Osteoblast (primary cell): ENCODE results near the gene ANKLE1. TPM values are rescaled to one million over a fixed set of nuclear protein-coding genes. Genes with fewer than 3 reads are reported as not detected.

Experiments
- DNase-seq: peaks from one replicate; pipeline ENCODE4 v3.0.0; 2011; ENCODE audit warnings: low spot score, mixed read lengths; ENCODE audit not compliant: insufficient read length; ENCODE audit errors: missing footprints
- H2AFZ ChIP-seq: 2 replicates; pipeline ENCODE4 v1.6.0; 2011; ENCODE audit warnings: mild to moderate bottlenecking, low read length
- H3K27ac ChIP-seq: 2 replicates; pipeline ENCODE4 v1.5.1; 2011; ENCODE audit warnings: mild to moderate bottlenecking, low read depth, low read length, moderate library complexity
- H3K27me3 ChIP-seq: 2 replicates; pipeline ENCODE4 v1.6.0; 2012; ENCODE audit warnings: mild to moderate bottlenecking, control low read depth, inconsistent platforms, low read length, moderate library complexity; ENCODE audit not compliant: insufficient read depth
- H3K36me3 ChIP-seq: 2 replicates; pipeline ENCODE4 v1.5.1; 2011; ENCODE audit warnings: mild to moderate bottlenecking, low read length, control low read depth, moderate library complexity; ENCODE audit not compliant: insufficient read depth
- H3K4me1 ChIP-seq: 2 replicates; pipeline ENCODE4 v1.5.1; 2011; ENCODE audit warnings: mild to moderate bottlenecking, low read length, control low read depth, moderate library complexity; ENCODE audit not compliant: insufficient read depth
- H3K4me2 ChIP-seq: 2 replicates; pipeline ENCODE4 v1.6.0; 2011; ENCODE audit warnings: mild to moderate bottlenecking, low read length; ENCODE audit not compliant: insufficient read depth
- H3K4me3 ChIP-seq: fragments of 200-600 bp; sonication (generic); 3 replicates; pipeline ENCODE4 v1.5.1; 2012; ENCODE audit warnings: mild to moderate bottlenecking, low read length, inconsistent platforms; ENCODE audit not compliant: insufficient read depth
- H3K79me2 ChIP-seq: 2 replicates; pipeline ENCODE4 v1.6.0; 2012; ENCODE audit warnings: mild to moderate bottlenecking, low read length, control low read depth, inconsistent platforms; ENCODE audit not compliant: insufficient read depth
- H3K9me3 ChIP-seq: 2 replicates; pipeline ENCODE4 v1.5.1; 2011; ENCODE audit warnings: low read depth, low read length, control low read depth
- H4K20me1 ChIP-seq: 2 replicates; pipeline ENCODE4 v1.6.0; 2012; ENCODE audit warnings: mild to moderate bottlenecking, low read length, control low read depth; ENCODE audit not compliant: insufficient read depth
- CTCF ChIP-seq: IDR thresholded peaks from 2 replicates; pipeline ENCODE4 v1.5.1; 2011; ENCODE audit warnings: mild to moderate bottlenecking, low read depth, low read length, moderate library complexity; ENCODE audit errors: extremely low read depth
- total RNA-seq: library from RNA; depleted of rRNA; stranded (reverse); fragments of >200 nt; gene quantifications from 2 replicates; pipeline ENCODE4 v1.2.3, GENCODE V29; 2012

The ANKLE1 gene
- total RNA-seq, 1 donor: not detected

DNA sequence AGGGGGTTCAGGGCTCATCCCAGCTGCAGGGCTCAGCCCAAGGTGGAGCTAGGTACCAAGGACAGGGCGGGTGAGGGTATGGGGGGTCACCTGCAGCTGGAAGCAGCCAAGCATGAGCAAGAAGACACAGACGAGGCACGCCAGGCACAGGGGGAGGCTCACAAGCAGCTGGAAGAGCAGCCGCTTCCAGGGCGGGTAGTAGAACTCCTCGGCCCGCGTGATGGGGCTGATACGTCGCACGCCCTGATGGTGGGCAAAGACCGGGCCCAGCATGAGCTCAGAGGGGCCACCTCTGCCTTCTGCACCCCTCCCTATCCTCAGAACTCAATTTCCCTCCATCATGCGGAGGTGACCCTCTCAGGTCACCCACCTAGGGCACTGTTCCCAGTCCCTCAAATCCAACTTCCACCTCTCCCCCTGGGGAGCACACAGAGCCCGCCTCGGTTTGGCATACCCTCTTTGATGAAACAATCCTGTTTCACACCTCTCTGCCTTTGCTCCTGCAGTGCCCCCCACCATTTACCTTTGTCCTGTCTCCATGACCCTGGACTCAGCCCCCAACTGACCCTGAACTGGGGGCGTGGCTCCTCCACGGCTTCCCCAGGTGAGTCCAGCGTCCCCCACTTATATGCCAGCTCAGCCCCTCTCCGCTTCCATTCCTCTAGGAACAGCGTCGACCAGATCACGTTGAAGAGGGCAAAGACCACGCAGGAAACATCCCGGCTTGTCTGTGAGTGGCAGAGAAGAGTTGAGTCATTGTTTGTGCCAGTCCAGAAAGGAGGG is 48.8 kb downstream of the ANKLE1 start:
- Histone ChIP-seq H3K36me3 (no peaks in the 10 kb centered on the region), H3K27me3 (no peaks in the 10 kb centered on the region), H3K27ac (no peak overlapping the region), H4K20me1 (no peaks in the 10 kb centered on the region), H3K4me1 (peaks cover 24% of the 10 kb centered on the region), H2AFZ (no peak overlapping the region), H3K79me2 (no peaks in the 10 kb centered on the region), H3K9me3 (no peaks in the 10 kb centered on the region), H3K4me3 (no peak overlapping the region), H3K4me2 (no peak overlapping the region)
- peak; percentile 67 for DNase-seq
- no peak for TF ChIP-seq CTCF

DNA sequence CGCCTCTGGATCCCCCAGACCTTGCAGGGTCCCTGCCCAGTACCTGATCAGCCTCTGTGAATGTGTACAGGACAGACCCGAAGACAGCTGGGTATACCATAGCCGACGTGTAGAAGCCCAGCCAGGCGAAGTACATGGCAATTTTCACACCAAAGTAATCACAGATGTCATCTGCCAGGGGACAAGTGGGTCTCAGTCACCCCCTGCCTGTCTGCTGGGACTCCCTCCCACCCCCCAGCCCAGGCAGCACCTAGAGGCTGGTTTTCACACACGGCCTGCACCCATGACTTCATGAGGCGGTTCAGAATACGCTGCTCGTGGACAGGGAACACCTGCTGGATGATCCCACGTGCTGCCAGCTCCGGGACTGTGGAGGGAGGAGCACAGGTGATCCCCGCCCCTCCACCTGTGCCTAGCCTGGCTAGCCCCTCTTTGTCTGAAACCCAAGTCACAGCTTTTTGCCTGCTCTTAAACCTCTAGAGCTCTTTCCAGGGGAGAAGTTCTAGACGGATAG is 49.4 kb downstream of the ANKLE1 start:
- H4K20me1 ChIP-seq: no peaks in the 10 kb centered on the region
- H2AFZ ChIP-seq: no peak overlapping the region

GRCh38 chr19:17332360-17332676 is 50.6 kb downstream of the ANKLE1 start:
- Histone ChIP-seq H3K4me3 (no peak overlapping the region), H4K20me1 (no peaks in the 10 kb centered on the region), H3K27me3 (no peaks in the 10 kb centered on the region), H3K9me3 (no peaks in the 10 kb centered on the region), H3K4me2 (no peak overlapping the region), H3K4me1 (peaks cover 15% of the 10 kb centered on the region), H3K79me2 (no peaks in the 10 kb centered on the region), H3K27ac (no peak overlapping the region), H3K36me3 (no peaks in the 10 kb centered on the region), H2AFZ (no peak overlapping the region)
- no peak for TF ChIP-seq CTCF
- DNase-seq: no peak

More for the DNA sequence above, 49.4 kb downstream of the ANKLE1 start:
- TF ChIP-seq CTCF: no peak
- H3K27me3 ChIP-seq: no peaks in the 10 kb centered on the region
- no peaks in the 10 kb centered on the region for H3K36me3 ChIP-seq
- H3K9me3 ChIP-seq: no peaks in the 10 kb centered on the region
- H3K79me2 ChIP-seq: no peaks in the 10 kb centered on the region
- peak; percentile 87 for DNase-seq
- no peak overlapping the region for H3K4me3 ChIP-seq
- H3K27ac ChIP-seq: no peak overlapping the region
- peaks cover 19% of the 10 kb centered on the region for H3K4me1 ChIP-seq
- no peak overlapping the region for H3K4me2 ChIP-seq

- Histone ChIP-seq H3K36me3 (no peaks in the 10 kb centered on the region), H2AFZ (no peak overlapping the region), H3K4me3 (no peak overlapping the region), H3K79me2 (no peaks in the 10 kb centered on the region), H4K20me1 (no peaks in the 10 kb centered on the region), H3K4me1 (peaks cover 19% of the 10 kb centered on the region), H3K9me3 (no peaks in the 10 kb centered on the region), H3K27me3 (no peaks in the 10 kb centered on the region), H3K4me2 (no peak overlapping the region), H3K27ac (no peak overlapping the region)
- DNase-seq: peak; percentile 84
- TF ChIP-seq CTCF: no peak
Measured at GRCh38 chr19:17332677-17333581, 51.2 kb downstream of the ANKLE1 start.
